Measurements from ENCODE around the gene KCTD3. TPM values are rescaled to one million over a fixed set of nuclear protein-coding genes. Genes with fewer than 3 reads are reported as not detected.

Gene KCTD3
- total and polyA plus RNA-seq, 2 donors (not counting 3 experiments of a cell fraction or from before 2014, with no cell fraction given), result 19.1 to 28.3 TPM

DNA sequence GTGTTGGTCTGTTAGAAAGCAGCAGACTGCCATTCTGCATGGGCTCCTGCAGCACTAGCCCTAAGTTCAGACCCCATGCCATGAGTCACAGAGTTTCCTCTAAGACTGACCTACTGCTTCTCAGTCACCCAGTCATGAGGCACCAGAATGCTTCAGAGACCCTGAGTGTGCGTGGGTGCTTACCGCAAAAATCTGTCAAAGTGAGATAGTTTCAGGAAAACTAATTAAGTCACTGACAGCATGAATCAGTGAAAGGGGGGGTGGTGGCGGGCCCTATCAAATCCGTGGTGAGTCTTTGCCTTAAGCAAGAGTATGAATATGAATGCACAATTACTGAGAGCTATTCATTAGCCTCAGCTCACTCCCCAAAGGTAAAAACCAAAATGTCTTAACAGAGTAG is 98.1 kb downstream of the KCTD3 start:
- H2AFZ ChIP-seq (ENCODE audit: low read depth, low read length), result no peak overlapping the region
- no peak for TF ChIP-seq POLR2AphosphoS5 (IDR thresholded peaks at IDR 0.05; ENCODE audit: insufficient read depth, low read depth, low read length)
- TF ChIP-seq MYC (IDR thresholded peaks at IDR 0.05; ENCODE audit: low read depth, low read length), result no peak
- no peak for TF ChIP-seq GATA2 (IDR thresholded peaks at IDR 0.05; ENCODE audit: insufficient read depth, insufficient read length, low read depth, low read length)
- TF ChIP-seq, protein P1, sequence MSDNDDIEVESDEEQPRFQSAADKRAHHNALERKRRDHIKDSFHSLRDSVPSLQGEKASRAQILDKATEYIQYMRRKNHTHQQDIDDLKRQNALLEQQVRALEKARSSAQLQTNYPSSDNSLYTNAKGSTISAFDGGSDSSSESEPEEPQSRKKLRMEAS (IDR thresholded peaks at IDR 0.05; ENCODE audit: insufficient read depth, insufficient read length), result no peak
- TF ChIP-seq, protein P2, sequence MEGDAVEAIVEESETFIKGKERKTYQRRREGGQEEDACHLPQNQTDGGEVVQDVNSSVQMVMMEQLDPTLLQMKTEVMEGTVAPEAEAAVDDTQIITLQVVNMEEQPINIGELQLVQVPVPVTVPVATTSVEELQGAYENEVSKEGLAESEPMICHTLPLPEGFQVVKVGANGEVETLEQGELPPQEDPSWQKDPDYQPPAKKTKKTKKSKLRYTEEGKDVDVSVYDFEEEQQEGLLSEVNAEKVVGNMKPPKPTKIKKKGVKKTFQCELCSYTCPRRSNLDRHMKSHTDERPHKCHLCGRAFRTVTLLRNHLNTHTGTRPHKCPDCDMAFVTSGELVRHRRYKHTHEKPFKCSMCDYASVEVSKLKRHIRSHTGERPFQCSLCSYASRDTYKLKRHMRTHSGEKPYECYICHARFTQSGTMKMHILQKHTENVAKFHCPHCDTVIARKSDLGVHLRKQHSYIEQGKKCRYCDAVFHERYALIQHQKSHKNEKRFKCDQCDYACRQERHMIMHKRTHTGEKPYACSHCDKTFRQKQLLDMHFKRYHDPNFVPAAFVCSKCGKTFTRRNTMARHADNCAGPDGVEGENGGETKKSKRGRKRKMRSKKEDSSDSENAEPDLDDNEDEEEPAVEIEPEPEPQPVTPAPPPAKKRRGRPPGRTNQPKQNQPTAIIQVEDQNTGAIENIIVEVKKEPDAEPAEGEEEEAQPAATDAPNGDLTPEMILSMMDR (IDR thresholded peaks at IDR 0.05; ENCODE audit: extremely low read depth in 1 of 2, insufficient read depth in 1 of 2, low read depth in 1 of 2, low read length in 2 of 2), result no peak
- H3K4me2 ChIP-seq (ENCODE audit: insufficient read depth, low read length), result no peak overlapping the region
- H3K9ac ChIP-seq (replicated peaks; ENCODE audit: extremely low read depth, insufficient read depth, low read length), result no peak overlapping the region
- no TSS peak for BruUV-seq (replicated peaks)
- intact Hi-C loops (cut with micrococcal nuclease), result no loop called here
- FAIRE-seq (no peak), DNase-seq (ENCODE audit: low read depth, low spot score) (no peak)
- no peaks in the 10 kb centered on the region for H3K36me3 ChIP-seq (ENCODE audit: control insufficient read depth in 2 of 2, extremely low read depth in 1 of 2, insufficient read depth in 2 of 2, low read length in 2 of 2)
- CTCF ChIA-PET, result no interaction called here
- POLR2A ChIA-PET, result no interaction called here
- H4K20me1 ChIP-seq (replicated peaks; ENCODE audit: control insufficient read depth, extremely low read depth, insufficient read depth, low read length), result no peaks in the 10 kb centered on the region
- H3K27me3 ChIP-seq (ENCODE audit: control insufficient read depth in 2 of 2, insufficient read depth in 2 of 2, low read length in 2 of 2), result no peaks in the 10 kb centered on the region
- dilution Hi-C loops (cut with MboI; ENCODE audit: extremely low pct_ligation_motif_present, low sequenced_read_pairs), result no loop called here
- no peaks in the 10 kb centered on the region for H3K9me3 ChIP-seq (replicated peaks; ENCODE audit: control insufficient read depth, insufficient read depth, low read length)
- H3K4me3 ChIP-seq (replicated peaks in 1 of 3; ENCODE audit: insufficient read depth in 1 of 3, low read depth in 1 of 3, low read length in 3 of 3), result no peak overlapping the region
- no peak overlapping the region for H3K27ac ChIP-seq (ENCODE audit: insufficient read depth, low read depth, low read length)
- H3K9me1 ChIP-seq (replicated peaks; ENCODE audit: control insufficient read depth, extremely low read depth, insufficient read depth, low read length), result no peaks in the 10 kb centered on the region
- H3K79me2 ChIP-seq (ENCODE audit: control insufficient read depth, insufficient read depth, low read length), result no peaks in the 10 kb centered on the region
- H3K4me1 ChIP-seq (ENCODE audit: control insufficient read depth, extremely low read depth, insufficient read depth, low read length), result no peaks in the 10 kb centered on the region

DNA sequence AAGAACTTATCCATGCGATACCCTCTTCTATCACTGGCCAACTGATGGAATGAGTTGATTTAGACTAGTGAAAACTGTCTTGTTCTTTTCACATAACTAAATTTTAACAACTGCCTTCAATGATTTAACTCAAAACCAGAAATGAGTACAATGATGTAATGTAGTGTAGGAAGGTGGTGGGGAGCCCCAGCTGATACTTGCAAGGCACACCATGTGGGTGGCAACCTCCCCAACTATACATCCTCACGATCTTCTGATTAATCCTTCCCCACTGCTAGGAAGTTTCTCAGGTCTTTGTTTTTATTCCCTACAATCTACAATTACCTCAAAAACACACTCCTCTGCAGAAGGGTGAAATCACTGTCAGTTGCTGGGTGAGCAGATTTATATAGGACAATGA is 100.7 kb downstream of the KCTD3 start:
- Histone ChIP-seq H3K36me3 (ENCODE audit: control insufficient read depth in 2 of 2, extremely low read depth in 1 of 2, insufficient read depth in 2 of 2, low read length in 2 of 2) (no peaks in the 10 kb centered on the region), H2AFZ (ENCODE audit: low read depth, low read length) (no peak overlapping the region), H3K4me2 (ENCODE audit: insufficient read depth, low read length) (no peak overlapping the region), H3K4me1 (ENCODE audit: control insufficient read depth, extremely low read depth, insufficient read depth, low read length) (no peaks in the 10 kb centered on the region), H3K79me2 (ENCODE audit: control insufficient read depth, insufficient read depth, low read length) (no peaks in the 10 kb centered on the region), H4K20me1 (replicated peaks; ENCODE audit: control insufficient read depth, extremely low read depth, insufficient read depth, low read length) (no peaks in the 10 kb centered on the region), H3K4me3 (replicated peaks in 1 of 3; ENCODE audit: insufficient read depth in 1 of 3, low read depth in 1 of 3, low read length in 3 of 3) (no peak overlapping the region), H3K9me3 (replicated peaks; ENCODE audit: control insufficient read depth, insufficient read depth, low read length) (no peaks in the 10 kb centered on the region), H3K27me3 (ENCODE audit: control insufficient read depth in 2 of 2, insufficient read depth in 2 of 2, low read length in 2 of 2) (no peaks in the 10 kb centered on the region), H3K9me1 (replicated peaks; ENCODE audit: control insufficient read depth, extremely low read depth, insufficient read depth, low read length) (no peaks in the 10 kb centered on the region), H3K9ac (replicated peaks; ENCODE audit: extremely low read depth, insufficient read depth, low read length) (no peak overlapping the region), H3K27ac (ENCODE audit: insufficient read depth, low read depth, low read length) (no peak overlapping the region)
- FAIRE-seq (no peak), DNase-seq (ENCODE audit: low read depth, low spot score) (no peak)
- dilution Hi-C loops (cut with MboI; ENCODE audit: extremely low pct_ligation_motif_present, low sequenced_read_pairs), result no loop called here
- ChIA-PET POLR2A (no interaction called here), CTCF (no interaction called here)
- BruUV-seq (replicated peaks), result no TSS peak
- intact Hi-C loops (cut with micrococcal nuclease), result no loop called here
- TF ChIP-seq POLR2AphosphoS5 (IDR thresholded peaks at IDR 0.05; ENCODE audit: insufficient read depth, low read depth, low read length) (no peak), EZH2 (IDR thresholded peaks at IDR 0.05; ENCODE audit: borderline replicate concordance, low read depth, low read length, severe bottlenecking) (no peak), JUN (IDR thresholded peaks at IDR 0.05; ENCODE audit: borderline replicate concordance, insufficient read depth, insufficient read length, low read depth) (no peak), GATA2 (IDR thresholded peaks at IDR 0.05; ENCODE audit: insufficient read depth, insufficient read length, low read depth, low read length) (no peak)
- TF ChIP-seq, protein P2 (IDR thresholded peaks at IDR 0.05; ENCODE audit: extremely low read depth in 1 of 2, insufficient read depth in 1 of 2, low read depth in 1 of 2, low read length in 2 of 2), result no peak
- TF ChIP-seq, protein P1 (IDR thresholded peaks at IDR 0.05; ENCODE audit: insufficient read depth, insufficient read length), result no peak
